NCI-H2227 (cell line): Measurements from ENCODE around the gene C5.
"Not testable (repeated sequence)": the region's sequence is repeated elsewhere in the genome, so short reads cannot be mapped to it uniquely, and the experiment has no call there.

Experiments
- DNase-seq: peaks from one replicate; lab custom pipeline; 2025; ENCODE audit not compliant: unreplicated experiment; lab: John Stamatoyannopoulos, UW

C5 gene

GRCh38 chr9:121050128-121050988, at the start of gene C5:
Gene C5 (minus strand): TSS chr9:121050275. CDS start chr9:121050246, 29 bp downstream.
- DNase-seq, result no peak

- no peak for DNase-seq
Measured at GRCh38 chr9:121098567-121099198, 48.6 kb upstream of the C5 start.

- no peak for DNase-seq
Measured at GRCh38 chr9:121095057-121095456, 45.0 kb upstream of the C5 start.

- DNase-seq, result not testable (repeated sequence)
Measured at GRCh38 chr9:121090743-121091142, 40.7 kb upstream of the C5 start.

- DNase-seq, result no peak
Measured at GRCh38 chr9:121088576-121088975, 38.5 kb upstream of the C5 start.

GRCh38 chr9:121085661-121086060, 35.6 kb upstream of the C5 start:
- DNase-seq, result no peak

- no peak for DNase-seq
Measured at GRCh38 chr9:121082075-121082474, 32.0 kb upstream of the C5 start.

- no peak for DNase-seq
Measured at GRCh38 chr9:121075251-121076036, 25.4 kb upstream of the C5 start.

- DNase-seq, result peak; percentile 93
Measured at GRCh38 chr9:121074370-121075250, 24.5 kb upstream of the C5 start, which contains the start of gene CNTRL. Gene CNTRL (plus strand): TSS chr9:121074955. CDS start chr9:121088327, 13,372 bp downstream.

- DNase-seq, result no peak
Measured at GRCh38 chr9:121073038-121073437, 23.0 kb upstream of the C5 start.

GRCh38 chr9:121071756-121072421, 21.8 kb upstream of the C5 start:
- no peak for DNase-seq

- no peak for DNase-seq
Measured at GRCh38 chr9:121071370-121071755, 21.3 kb upstream of the C5 start.

GRCh38 chr9:121069396-121069795, 19.3 kb upstream of the C5 start:
- DNase-seq, result no peak

- no peak for DNase-seq
Measured at GRCh38 chr9:121067640-121068039, 17.6 kb upstream of the C5 start.

- DNase-seq, result no peak
Measured at GRCh38 chr9:121066850-121067249, 16.8 kb upstream of the C5 start.

- DNase-seq, result peak; percentile 69
Measured at GRCh38 chr9:121059998-121060636, 10.0 kb upstream of the C5 start.

GRCh38 chr9:121059513-121059912, 9.4 kb upstream of the C5 start:
- no peak for DNase-seq

GRCh38 chr9:121057821-121058220, 7.7 kb upstream of the C5 start:
- DNase-seq, result no peak

GRCh38 chr9:121055642-121056143, 5.6 kb upstream of the C5 start:
- DNase-seq, result no peak
